Prostate gland (tissue), 2 donors: ENCODE measurements around the gene SLC16A8.

ENCODE experiments used
- POLR2A ChIP-seq: fragments of 450-650 bp; IDR thresholded peaks from one replicate; pipeline ENCODE4 v1.6.1; 2016; ENCODE audit warnings: antibody characterized with exemption, mild to moderate bottlenecking
- POLR2AphosphoS5 ChIP-seq: sonication (generic); formaldehyde crosslinking; IDR thresholded peaks from one replicate; pipeline ENCODE4 v1.6.1; 2017; ENCODE audit warnings: antibody characterized with exemption
- TF ChIP-seq, protein P1 (sequence below), 4 experiments: fragments of 200-600 bp in 2 of 4; fragments of 450-650 bp in 2 of 4; sonication (generic) in 2 of 4; IDR thresholded peaks; 1 replicate in 3 of 4; 2 replicates in 1 of 4; pipeline ENCODE4 v1.5.1; 2016 to 2019; ENCODE audit warnings: antibody characterized with exemption in 4 of 4, mild to moderate bottlenecking in 2 of 4, moderate library complexity in 2 of 4

DNA sequence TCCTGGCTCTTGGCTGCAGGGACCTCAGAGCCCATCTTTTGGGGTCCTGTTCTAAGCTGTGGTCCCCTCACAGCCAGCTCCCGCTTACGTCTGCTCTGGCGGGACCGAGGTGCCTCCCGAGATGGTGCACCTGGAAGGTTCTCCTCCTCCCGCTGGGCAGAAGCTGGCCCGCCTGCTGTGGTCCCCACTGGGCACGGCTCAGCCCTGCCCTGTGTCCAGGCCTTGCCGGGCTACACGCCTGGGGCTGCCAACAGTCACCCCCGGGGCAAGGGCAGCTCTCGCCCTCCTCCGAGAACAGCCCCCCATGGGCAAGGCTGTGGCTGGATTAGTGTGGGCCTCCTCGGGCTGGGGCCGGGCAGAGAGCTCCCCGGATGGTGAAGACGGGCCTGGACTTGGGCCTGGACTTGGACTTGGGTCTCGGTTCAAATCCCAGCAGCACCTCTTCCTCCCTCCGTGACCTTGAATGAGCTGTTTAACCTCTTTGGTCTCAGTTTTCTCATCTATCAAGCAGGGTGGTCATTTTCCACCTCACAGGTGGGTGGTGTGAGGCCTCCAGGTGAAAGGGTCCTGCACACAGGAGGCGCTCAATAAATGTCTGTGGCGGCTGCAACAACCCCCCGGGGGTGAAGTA is 25.5 kb upstream of the SLC16A8 start:
- TF ChIP-seq, protein P1, sequence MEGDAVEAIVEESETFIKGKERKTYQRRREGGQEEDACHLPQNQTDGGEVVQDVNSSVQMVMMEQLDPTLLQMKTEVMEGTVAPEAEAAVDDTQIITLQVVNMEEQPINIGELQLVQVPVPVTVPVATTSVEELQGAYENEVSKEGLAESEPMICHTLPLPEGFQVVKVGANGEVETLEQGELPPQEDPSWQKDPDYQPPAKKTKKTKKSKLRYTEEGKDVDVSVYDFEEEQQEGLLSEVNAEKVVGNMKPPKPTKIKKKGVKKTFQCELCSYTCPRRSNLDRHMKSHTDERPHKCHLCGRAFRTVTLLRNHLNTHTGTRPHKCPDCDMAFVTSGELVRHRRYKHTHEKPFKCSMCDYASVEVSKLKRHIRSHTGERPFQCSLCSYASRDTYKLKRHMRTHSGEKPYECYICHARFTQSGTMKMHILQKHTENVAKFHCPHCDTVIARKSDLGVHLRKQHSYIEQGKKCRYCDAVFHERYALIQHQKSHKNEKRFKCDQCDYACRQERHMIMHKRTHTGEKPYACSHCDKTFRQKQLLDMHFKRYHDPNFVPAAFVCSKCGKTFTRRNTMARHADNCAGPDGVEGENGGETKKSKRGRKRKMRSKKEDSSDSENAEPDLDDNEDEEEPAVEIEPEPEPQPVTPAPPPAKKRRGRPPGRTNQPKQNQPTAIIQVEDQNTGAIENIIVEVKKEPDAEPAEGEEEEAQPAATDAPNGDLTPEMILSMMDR (IDR thresholded peaks at IDR 0.05): no peak
- no peak for TF ChIP-seq POLR2A
- no peak for TF ChIP-seq POLR2AphosphoS5
